Measurements from ENCODE around the gene ABI3BP. TPM values are rescaled to one million over a fixed set of nuclear protein-coding genes. Genes with fewer than 3 reads are reported as not detected.

Gene ABI3BP
- total and polyA plus RNA-seq, 9 donors, result 176 to 605 (median 300) TPM

DNA sequence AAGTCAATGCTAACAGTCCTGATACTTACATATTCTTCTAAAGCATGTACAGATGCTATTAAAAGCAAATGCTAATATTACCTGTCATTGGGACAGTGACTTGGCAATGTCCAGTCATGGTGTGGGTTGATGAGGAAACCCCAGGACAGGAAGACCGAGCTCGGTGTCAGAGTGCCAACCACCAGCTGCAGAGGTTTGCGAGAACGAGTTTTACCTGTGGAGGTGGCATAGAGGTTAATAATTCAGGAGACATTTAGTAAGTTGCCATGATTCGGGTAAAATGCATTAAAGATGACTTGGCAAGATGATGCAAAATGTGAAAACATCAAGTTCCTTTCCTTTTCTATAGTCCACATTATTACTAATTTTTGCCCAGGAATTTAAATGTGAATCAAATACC is 94.5 kb downstream of the ABI3BP start:
- 63% methylated on average over 3 of the region's 5 CpGs for WGBS (ENCODE audit: insufficient coverage)
- H3K36me3 ChIP-seq (ENCODE audit: control insufficient read depth, insufficient read depth, low read length), result peaks cover 9% of the 10 kb centered on the region
- no peaks in the 10 kb centered on the region for H3K4me1 ChIP-seq (ENCODE audit: control insufficient read depth, insufficient read depth, low read length)
- H3K9me3 ChIP-seq (replicated peaks; ENCODE audit: control insufficient read depth, low read depth, low read length), result no peaks in the 10 kb centered on the region
- no peak overlapping the region for H3K27ac ChIP-seq (ENCODE audit: low read length)
- DNase-seq, result no peak
- no peak overlapping the region for H3K4me3 ChIP-seq (ENCODE audit: low read length)
- no peaks in the 10 kb centered on the region for H3K27me3 ChIP-seq (ENCODE audit: control insufficient read depth, insufficient read depth, low read length)

DNA sequence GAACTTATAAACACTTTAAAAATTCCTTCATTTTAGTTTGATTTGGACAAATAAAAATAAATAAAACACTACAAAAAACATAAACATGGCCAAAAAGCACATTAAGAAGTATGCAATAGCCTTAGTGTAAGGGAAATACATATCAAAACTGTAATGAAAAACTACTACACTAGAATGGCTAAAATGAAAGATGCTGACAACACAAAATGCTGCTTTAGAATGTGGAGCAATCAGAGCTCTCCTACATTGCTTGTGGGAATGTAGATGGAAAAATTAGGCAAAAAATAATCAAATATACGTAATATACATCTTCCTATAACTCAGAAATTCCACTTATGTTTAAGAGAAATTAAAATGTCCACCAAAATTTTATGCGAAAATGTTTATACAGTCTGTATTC is 96.2 kb downstream of the ABI3BP start:
- Histone ChIP-seq H3K9me3 (replicated peaks; ENCODE audit: control insufficient read depth, low read depth, low read length) (no peaks in the 10 kb centered on the region), H3K4me1 (ENCODE audit: control insufficient read depth, insufficient read depth, low read length) (no peaks in the 10 kb centered on the region), H3K4me3 (ENCODE audit: low read length) (no peak overlapping the region), H3K36me3 (ENCODE audit: control insufficient read depth, insufficient read depth, low read length) (peaks cover 7% of the 10 kb centered on the region), H3K27ac (ENCODE audit: low read length) (no peak overlapping the region), H3K27me3 (ENCODE audit: control insufficient read depth, insufficient read depth, low read length) (no peaks in the 10 kb centered on the region)
- no peak for DNase-seq
- WGBS (ENCODE audit: insufficient coverage), result no CpG with 5 or more reads among the region's 2 CpGs

DNA sequence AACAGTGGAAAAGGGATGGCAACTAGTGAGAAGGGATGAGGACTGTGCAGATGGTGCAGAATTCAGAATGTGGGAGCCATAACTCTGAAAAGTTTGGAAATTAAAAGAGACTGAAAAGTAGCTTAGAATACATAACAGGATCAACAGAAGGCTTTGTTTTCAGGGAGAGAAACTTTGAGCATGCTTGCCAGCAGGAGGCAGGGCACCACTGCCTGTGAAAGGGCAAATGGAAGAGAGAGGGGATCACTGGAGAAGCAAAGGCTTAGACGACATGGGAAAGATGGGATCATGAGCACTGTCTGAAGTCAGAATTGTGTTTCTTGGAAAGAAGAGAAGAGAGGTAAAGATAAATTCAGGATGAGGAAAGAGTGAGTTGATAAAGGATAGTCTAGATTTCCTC is 99.6 kb downstream of the ABI3BP start:
- WGBS (ENCODE audit: insufficient coverage), result 23% methylated on average over 1 of the region's 1 CpG
- H3K27ac ChIP-seq (ENCODE audit: low read length), result no peak overlapping the region
- no peak overlapping the region for H3K4me3 ChIP-seq (ENCODE audit: low read length)
- DNase-seq, result no peak
- no peaks in the 10 kb centered on the region for H3K4me1 ChIP-seq (ENCODE audit: control insufficient read depth, insufficient read depth, low read length)
- no peaks in the 10 kb centered on the region for H3K27me3 ChIP-seq (ENCODE audit: control insufficient read depth, insufficient read depth, low read length)
- no peaks in the 10 kb centered on the region for H3K9me3 ChIP-seq (replicated peaks; ENCODE audit: control insufficient read depth, low read depth, low read length)
- H3K36me3 ChIP-seq (ENCODE audit: control insufficient read depth, insufficient read depth, low read length), result peaks cover 12% of the 10 kb centered on the region

DNA sequence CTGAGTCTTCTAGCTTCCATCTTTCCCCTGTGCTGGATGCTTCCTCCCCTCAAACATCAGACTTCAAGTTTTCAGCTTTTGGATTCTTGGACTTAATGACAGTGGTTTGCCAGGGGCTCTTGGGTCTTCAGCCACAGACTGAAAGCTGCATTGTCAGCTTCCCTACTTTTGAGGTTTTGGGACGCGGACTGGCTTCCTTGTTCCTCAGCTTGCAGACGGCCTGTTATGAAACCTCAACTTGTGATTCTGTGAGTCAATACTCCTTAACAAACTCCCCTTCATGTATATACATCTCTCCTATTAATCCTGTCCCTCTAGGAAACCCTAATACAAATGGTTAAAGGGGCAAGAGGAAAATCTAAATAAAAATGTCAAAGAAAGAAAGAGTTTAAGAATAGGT is 100.1 kb downstream of the ABI3BP start:
- Histone ChIP-seq H3K27me3 (ENCODE audit: control insufficient read depth, insufficient read depth, low read length) (no peaks in the 10 kb centered on the region), H3K9me3 (replicated peaks; ENCODE audit: control insufficient read depth, low read depth, low read length) (no peaks in the 10 kb centered on the region), H3K4me1 (ENCODE audit: control insufficient read depth, insufficient read depth, low read length) (no peaks in the 10 kb centered on the region), H3K36me3 (ENCODE audit: control insufficient read depth, insufficient read depth, low read length) (peaks cover 7% of the 10 kb centered on the region), H3K27ac (ENCODE audit: low read length) (no peak overlapping the region), H3K4me3 (ENCODE audit: low read length) (no peak overlapping the region)
- peak; percentile 57 for DNase-seq
- 100% methylated on average over 3 of the region's 3 CpGs for WGBS (ENCODE audit: insufficient coverage)

DNA sequence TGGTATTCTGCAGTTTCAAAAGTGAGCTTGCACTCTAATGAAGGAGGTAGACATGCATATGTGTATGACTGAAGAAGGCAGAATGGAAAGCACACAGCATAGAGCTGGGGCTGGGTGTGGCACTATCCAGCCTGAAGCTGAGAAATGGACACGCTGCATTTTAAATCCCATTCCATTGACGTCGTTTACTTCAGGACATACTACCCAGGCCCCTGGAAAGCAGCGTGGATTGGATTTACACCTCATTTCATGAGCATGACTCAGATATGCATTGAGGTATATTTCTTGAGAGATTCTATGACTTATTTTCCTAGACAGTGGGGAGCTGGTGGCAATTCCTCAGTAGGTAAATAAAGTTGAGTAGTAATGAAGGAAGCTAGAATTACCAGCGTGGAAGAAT is 101.4 kb downstream of the ABI3BP start:
- Histone ChIP-seq H3K27me3 (ENCODE audit: control insufficient read depth, insufficient read depth, low read length) (no peaks in the 10 kb centered on the region), H3K4me1 (ENCODE audit: control insufficient read depth, insufficient read depth, low read length) (no peaks in the 10 kb centered on the region), H3K27ac (ENCODE audit: low read length) (no peak overlapping the region), H3K4me3 (ENCODE audit: low read length) (no peak overlapping the region), H3K9me3 (replicated peaks; ENCODE audit: control insufficient read depth, low read depth, low read length) (no peaks in the 10 kb centered on the region), H3K36me3 (ENCODE audit: control insufficient read depth, insufficient read depth, low read length) (peaks cover 5% of the 10 kb centered on the region)
- no CpG with 5 or more reads among the region's 5 CpGs for WGBS (ENCODE audit: insufficient coverage)
- DNase-seq, result no peak

DNA sequence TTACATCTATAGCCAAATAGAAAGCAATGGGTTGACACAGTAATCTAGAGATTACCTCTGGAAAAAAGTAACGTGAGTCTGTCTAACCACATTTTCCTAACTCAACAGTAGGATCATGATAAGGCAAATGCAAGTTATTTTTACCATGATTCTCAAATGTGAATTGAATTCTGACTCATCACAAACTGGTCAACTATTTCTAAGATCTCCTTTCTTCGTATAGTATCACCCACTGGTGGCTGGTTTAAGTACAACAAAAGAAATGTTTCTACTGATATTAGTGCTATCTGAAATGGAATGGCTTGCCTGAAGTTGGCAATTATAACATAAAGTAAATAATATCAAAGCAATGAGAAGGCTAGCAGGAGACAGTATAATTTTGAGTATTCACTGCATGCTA is 102.2 kb downstream of the ABI3BP start:
- no peak for DNase-seq
- WGBS (ENCODE audit: insufficient coverage), result no CpG with 5 or more reads among the region's 2 CpGs
- Histone ChIP-seq H3K4me3 (ENCODE audit: low read length) (no peak overlapping the region), H3K27ac (ENCODE audit: low read length) (no peak overlapping the region), H3K9me3 (replicated peaks; ENCODE audit: control insufficient read depth, low read depth, low read length) (no peaks in the 10 kb centered on the region), H3K27me3 (ENCODE audit: control insufficient read depth, insufficient read depth, low read length) (no peaks in the 10 kb centered on the region), H3K36me3 (ENCODE audit: control insufficient read depth, insufficient read depth, low read length) (peaks cover 5% of the 10 kb centered on the region), H3K4me1 (ENCODE audit: control insufficient read depth, insufficient read depth, low read length) (no peaks in the 10 kb centered on the region)

DNA sequence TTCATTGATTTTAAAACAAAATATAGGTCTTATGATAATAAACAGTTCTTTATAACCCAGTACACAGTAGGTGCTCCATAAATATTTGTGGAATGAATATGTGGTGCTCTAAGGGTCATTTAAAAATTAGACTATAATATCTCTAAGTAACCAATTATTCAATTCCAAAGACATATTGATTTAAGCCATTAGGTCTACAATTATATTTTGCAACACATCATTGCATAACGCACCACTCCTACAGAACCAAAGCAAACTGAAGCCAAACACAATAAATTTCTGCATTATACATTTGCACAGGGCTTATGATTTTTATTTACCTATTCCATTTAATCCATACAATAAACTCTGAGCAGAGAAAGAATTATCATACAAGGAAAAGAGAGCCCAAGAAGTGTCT is 104.3 kb downstream of the ABI3BP start:
- H3K9me3 ChIP-seq (replicated peaks; ENCODE audit: control insufficient read depth, low read depth, low read length), result no peaks in the 10 kb centered on the region
- no peak for DNase-seq
- no peaks in the 10 kb centered on the region for H3K27me3 ChIP-seq (ENCODE audit: control insufficient read depth, insufficient read depth, low read length)
- peaks cover 5% of the 10 kb centered on the region for H3K36me3 ChIP-seq (ENCODE audit: control insufficient read depth, insufficient read depth, low read length)
- no peak overlapping the region for H3K4me3 ChIP-seq (ENCODE audit: low read length)
- H3K27ac ChIP-seq (ENCODE audit: low read length), result no peak overlapping the region
- no peaks in the 10 kb centered on the region for H3K4me1 ChIP-seq (ENCODE audit: control insufficient read depth, insufficient read depth, low read length)
- no CpG with 5 or more reads among the region's 1 CpG for WGBS (ENCODE audit: insufficient coverage)

DNA sequence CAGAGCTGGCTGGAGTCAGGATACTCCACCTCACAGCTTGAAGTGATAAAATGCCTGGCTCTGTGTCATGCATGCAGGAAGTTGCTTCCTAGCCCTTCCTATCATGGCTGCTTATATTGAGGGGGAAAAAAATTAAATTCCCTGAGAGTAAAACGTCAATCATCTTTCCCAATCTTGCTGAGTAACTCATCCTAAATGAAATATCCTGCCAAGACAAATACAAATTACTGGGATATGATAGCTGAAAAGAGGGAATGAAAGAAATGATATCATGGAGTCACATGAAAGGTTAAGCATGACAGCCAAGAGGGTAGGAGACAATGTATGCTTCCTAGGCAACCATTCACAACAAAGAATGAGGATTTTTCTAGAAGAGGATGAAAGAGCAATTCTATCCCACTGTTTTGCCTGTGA is 110.6 kb downstream of the ABI3BP start:
- WGBS (ENCODE audit: insufficient coverage), result no CpG with 5 or more reads among the region's 1 CpG
- H3K4me3 ChIP-seq (ENCODE audit: low read length), result no peak overlapping the region
- DNase-seq, result peak; percentile 88
- peaks cover 15% of the 10 kb centered on the region for H3K4me1 ChIP-seq (ENCODE audit: control insufficient read depth, insufficient read depth, low read length)
- H3K9me3 ChIP-seq (replicated peaks; ENCODE audit: control insufficient read depth, low read depth, low read length), result no peaks in the 10 kb centered on the region
- no peaks in the 10 kb centered on the region for H3K27me3 ChIP-seq (ENCODE audit: control insufficient read depth, insufficient read depth, low read length)
- H3K36me3 ChIP-seq (ENCODE audit: control insufficient read depth, insufficient read depth, low read length), result no peaks in the 10 kb centered on the region
- no peak overlapping the region for H3K27ac ChIP-seq (ENCODE audit: low read length)

DNA sequence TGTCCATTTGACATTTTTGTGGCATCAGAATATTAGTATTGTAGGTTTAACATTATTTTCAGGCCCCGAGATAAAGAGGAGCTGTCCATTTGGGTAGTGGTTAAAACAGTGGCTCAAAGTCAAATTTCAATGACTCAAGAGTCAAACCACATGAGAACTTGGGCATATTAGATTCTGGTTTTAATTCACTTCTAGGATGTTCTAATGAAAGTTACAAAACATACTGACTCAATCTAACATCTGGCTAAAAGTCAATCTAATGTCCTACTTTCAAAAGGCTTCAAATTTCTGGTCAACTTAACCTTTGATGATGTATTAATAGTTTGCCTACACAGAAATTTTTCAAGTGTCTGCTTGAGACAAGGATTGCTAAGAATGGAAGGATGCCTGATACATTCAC is 112.4 kb downstream of the ABI3BP start:
- H3K27ac ChIP-seq (ENCODE audit: low read length), result peak overlapping the region; percentile 80
- no peak for DNase-seq

DNA sequence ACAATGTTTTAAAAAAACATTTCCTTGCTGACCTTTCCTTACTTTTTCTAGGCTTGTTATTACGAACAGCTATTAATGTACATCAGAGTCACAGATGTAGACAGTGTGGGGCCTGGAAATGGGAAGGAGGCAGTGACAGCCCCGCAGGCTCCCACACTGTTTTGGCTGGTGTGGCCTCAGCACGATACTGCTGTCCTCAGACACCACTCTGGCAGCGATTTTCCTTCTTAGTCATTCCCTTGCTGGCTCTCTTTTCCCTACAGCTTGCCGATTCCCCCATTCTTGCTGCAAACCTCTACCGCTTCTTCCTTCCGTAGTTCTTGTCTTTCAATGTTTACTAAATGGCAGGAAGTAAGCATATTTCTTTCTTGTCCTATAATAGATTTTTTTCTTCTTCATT is 113.1 kb downstream of the ABI3BP start:
- DNase-seq, result peak; percentile 93
- H3K27ac ChIP-seq (ENCODE audit: low read length), result peak overlapping the region; percentile 80

More for the DNA sequence above, 112.4 kb downstream of the ABI3BP start:
- no peak overlapping the region for H3K4me3 ChIP-seq (ENCODE audit: low read length)
- no peaks in the 10 kb centered on the region for H3K9me3 ChIP-seq (replicated peaks; ENCODE audit: control insufficient read depth, low read depth, low read length)
- WGBS (ENCODE audit: insufficient coverage), result 83% methylated on average over 1 of the region's 1 CpG
- H3K27me3 ChIP-seq (ENCODE audit: control insufficient read depth, insufficient read depth, low read length), result no peaks in the 10 kb centered on the region
- H3K4me1 ChIP-seq (ENCODE audit: control insufficient read depth, insufficient read depth, low read length), result peaks cover 15% of the 10 kb centered on the region
- H3K36me3 ChIP-seq (ENCODE audit: control insufficient read depth, insufficient read depth, low read length), result no peaks in the 10 kb centered on the region

DNA sequence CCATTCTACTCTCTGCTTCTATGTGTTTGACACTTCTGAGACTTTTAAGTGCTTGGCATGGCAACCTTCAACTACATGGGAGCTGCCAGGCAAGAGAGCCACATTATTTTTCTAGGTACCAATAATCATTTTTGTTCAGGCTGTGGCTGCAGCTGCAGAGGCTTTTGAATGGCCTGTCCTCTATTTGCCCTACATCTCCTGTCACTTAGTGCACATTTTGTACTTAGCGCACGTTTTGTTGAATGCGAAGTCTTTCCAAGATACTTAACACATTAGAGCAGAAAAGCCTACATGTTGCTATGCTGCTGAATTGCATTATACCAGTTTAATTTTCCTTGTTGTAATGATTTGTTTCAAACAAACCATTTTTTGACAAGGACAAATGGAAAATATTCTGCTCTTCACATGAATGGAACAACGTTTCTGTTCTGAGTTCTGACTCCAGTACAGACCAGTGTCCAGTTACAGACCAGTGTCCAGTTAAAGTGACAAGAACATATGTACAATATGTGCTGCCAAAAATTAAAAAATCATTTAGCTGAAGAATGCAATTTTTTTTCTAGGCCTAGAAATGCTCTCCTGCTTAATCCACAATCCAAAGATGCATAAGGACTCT is 113.9 kb downstream of the ABI3BP start:
- H3K27ac ChIP-seq (ENCODE audit: low read length), result peak overlapping the region; percentile 80
- WGBS (ENCODE audit: insufficient coverage), result no CpG with 5 or more reads among the region's 4 CpGs
- no peaks in the 10 kb centered on the region for H3K9me3 ChIP-seq (replicated peaks; ENCODE audit: control insufficient read depth, low read depth, low read length)
- no peak overlapping the region for H3K4me3 ChIP-seq (ENCODE audit: low read length)
- H3K36me3 ChIP-seq (ENCODE audit: control insufficient read depth, insufficient read depth, low read length), result no peaks in the 10 kb centered on the region
- DNase-seq, result peak; percentile 92
- no peaks in the 10 kb centered on the region for H3K27me3 ChIP-seq (ENCODE audit: control insufficient read depth, insufficient read depth, low read length)
- peaks cover 20% of the 10 kb centered on the region for H3K4me1 ChIP-seq (ENCODE audit: control insufficient read depth, insufficient read depth, low read length)

More for the DNA sequence above, 113.1 kb downstream of the ABI3BP start:
- H3K9me3 ChIP-seq (replicated peaks; ENCODE audit: control insufficient read depth, low read depth, low read length), result no peaks in the 10 kb centered on the region
- no peaks in the 10 kb centered on the region for H3K36me3 ChIP-seq (ENCODE audit: control insufficient read depth, insufficient read depth, low read length)
- no peaks in the 10 kb centered on the region for H3K27me3 ChIP-seq (ENCODE audit: control insufficient read depth, insufficient read depth, low read length)
- H3K4me3 ChIP-seq (ENCODE audit: low read length), result no peak overlapping the region
- H3K4me1 ChIP-seq (ENCODE audit: control insufficient read depth, insufficient read depth, low read length), result peaks cover 20% of the 10 kb centered on the region
- WGBS (ENCODE audit: insufficient coverage), result 16% methylated on average over 3 of the region's 7 CpGs
